NCI-H1417 treated with DMSO at 0.1 percent for 48 hours (cell line): Measurements from ENCODE around the gene SMIM24.
"Not testable (repeated sequence)": the region's sequence is repeated elsewhere in the genome, so short reads cannot be mapped to it uniquely, and the experiment has no call there.

Experiments used
- DNase-seq: peaks from one replicate; lab custom pipeline; 2025; lab: John Stamatoyannopoulos, UW

SMIM24 gene

DNA sequence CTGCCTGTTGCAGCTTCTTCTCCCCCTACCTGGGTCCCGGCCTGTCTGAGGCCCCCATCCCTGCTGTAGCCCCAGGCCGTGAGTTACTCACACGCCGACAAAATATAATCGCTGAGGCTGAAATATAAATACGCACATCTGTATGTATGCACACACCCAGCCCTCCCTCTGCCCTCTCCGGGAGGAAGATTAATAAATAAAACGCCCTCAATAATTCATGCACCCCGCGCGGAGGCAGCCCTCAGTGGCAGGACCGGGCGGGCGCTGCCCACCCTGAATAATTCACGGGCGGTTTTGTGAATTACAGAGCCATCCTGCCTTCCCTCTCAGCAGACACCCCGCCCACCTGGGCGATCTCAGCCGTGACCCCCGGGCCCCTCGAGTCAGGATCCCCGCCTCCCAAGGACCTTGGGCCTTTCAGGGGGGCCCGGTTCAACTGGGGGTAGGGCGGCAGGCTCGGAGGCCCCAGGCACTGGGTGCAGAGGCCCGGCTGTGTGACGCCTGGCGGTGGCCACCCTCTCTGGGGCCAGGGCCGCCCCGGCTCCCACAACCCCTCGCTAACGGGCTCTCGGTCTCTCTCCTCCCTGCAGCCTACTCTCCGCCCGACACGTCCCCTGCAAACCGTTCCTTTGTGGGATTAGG, 24.2 kb downstream of the SMIM24 start:
- DNase-seq = no peak

- DNase-seq = no peak
These were observed 24.9 kb downstream of the SMIM24 start for GRCh38 chr19:3455393-3455955.

DNA sequence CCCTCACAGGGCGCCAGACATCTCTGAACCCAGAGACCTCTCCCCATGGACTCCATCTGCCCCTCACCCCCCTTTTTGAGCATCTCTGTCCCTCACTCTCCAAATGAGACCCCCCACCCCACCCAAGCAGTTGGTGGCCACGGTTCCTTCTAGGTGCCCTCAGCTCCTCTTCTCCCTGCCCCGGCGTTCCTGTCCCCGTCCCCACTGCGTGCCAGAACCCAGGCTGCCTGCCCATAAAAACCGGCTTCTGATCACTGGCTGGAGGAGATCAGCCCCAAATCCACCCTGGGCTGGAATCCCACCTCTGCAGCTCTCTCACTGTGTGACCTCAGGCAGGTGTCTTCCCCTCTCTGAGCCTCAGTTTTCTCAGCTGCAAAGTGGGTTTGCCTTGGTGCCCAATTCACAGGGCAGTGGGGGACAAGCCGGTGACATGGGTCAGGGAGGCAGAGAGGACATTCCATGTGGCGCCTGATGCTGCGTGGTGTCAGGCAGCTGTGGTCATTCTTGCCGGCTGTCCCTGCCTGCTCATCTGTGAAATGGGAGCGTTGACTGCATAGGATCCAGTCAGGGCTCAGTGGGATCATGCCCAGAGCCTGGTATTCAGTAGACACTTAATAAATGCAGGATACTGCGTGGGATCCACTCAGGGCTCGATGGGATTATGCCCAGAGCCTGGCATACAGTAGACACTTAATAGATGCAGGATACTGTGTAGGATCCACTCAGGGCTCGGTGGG, 25.5 kb downstream of the SMIM24 start:
- no peak for DNase-seq

DNA sequence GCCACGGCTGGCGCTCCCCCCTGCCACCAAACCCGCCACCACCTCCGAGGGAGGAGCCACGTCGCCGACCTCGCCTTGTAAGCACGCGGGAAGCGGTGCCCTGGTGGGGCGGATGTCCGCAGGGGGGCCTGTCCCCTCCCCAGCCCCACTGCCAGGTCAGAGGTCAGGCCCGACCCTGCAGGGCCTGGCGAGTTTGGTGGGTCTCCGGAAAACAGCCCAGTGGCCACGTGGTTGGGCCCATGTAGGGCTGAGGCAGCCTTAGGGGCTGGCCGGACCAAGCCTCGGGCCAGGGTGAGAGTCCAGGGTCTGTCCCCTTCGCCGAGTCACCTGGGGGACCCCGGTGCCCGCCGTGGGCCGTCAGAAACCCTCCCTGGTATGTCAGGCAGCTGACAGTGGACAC, 26.5 kb downstream of the SMIM24 start:
- no peak for DNase-seq

DNA sequence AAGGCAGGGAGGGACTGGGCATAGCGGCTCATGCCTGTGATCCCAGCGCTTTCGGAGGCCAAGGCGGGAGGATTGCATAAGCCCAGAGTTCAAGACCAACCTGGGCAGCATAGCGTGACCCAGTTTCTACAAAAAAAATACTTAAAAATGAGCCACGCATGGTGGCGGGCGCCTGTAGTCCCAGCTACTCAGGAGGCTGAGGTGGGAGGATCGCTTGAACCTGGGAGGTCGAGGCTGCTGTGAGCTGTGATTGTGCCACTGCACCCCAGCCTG, 27.4 kb downstream of the SMIM24 start:
- DNase-seq = not testable (repeated sequence)

DNA sequence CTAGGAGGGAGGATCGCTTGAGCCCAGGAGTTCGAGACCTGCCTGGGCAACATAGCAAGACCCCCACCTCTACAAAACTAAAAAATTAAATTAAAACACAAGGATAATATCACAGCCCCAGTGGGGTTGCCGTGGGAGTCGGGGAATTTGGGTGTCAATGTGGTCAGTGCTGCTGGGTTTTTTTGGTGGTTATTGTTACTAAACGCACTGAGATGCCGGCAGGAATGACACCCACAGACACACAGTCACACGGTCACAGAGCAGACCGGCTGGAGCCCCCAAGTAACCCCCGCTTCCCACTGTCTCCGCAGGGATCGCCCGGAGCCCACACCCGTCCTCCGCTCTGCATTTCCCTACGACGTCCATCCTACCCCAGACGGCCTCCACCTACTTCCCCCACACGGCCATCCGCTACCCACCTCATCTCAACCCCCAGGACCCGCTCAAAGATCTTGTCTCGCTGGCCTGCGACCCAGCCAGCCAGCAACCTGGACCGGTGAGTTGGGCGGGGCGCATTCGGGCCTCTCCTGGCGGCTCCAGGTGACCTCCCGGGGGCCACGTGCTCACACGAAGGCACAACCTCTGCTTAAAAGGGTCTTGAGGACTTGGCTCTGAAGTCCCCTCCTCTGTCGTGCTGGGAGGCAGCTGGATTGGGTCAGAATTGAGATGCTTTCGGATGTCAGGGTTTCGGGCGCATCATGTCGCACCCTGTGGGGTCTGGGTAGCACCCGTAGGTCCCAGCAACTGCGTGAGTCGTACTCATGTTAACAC, 28.0 kb downstream of the SMIM24 start:
- DNase-seq = no peak

DNA sequence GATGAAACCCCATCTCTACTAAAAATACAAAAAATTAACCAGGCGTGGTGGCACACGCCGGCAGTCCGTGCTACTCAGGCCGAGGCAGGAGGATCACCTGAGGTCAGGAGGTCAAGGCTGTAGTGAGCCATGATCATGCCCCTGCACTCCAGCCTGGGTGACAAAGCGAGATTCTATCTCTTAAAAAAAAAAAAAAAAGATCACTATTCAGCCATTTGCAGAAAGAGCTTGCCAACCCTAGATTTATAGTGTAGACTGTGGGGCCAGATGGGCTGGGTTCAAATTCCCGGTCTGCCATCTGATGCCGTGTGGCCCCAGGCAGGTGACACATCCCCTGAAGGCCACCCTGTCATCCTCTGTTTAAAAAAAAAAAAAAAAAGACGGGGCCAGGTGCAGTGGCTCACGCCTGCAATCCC, 28.9 kb downstream of the SMIM24 start:
- no peak for DNase-seq

GRCh38 chr19:3450796-3451411, 29.4 kb downstream of the SMIM24 start:
- DNase-seq = no peak

- no peak for DNase-seq
These were observed 31.6 kb downstream of the SMIM24 start for GRCh38 chr19:3448616-3449334.

- DNase-seq = not testable (repeated sequence)
These were observed 33.7 kb downstream of the SMIM24 start for GRCh38 chr19:3446657-3447056.

GRCh38 chr19:3444695-3445234, 35.6 kb downstream of the SMIM24 start:
- no peak for DNase-seq

DNA sequence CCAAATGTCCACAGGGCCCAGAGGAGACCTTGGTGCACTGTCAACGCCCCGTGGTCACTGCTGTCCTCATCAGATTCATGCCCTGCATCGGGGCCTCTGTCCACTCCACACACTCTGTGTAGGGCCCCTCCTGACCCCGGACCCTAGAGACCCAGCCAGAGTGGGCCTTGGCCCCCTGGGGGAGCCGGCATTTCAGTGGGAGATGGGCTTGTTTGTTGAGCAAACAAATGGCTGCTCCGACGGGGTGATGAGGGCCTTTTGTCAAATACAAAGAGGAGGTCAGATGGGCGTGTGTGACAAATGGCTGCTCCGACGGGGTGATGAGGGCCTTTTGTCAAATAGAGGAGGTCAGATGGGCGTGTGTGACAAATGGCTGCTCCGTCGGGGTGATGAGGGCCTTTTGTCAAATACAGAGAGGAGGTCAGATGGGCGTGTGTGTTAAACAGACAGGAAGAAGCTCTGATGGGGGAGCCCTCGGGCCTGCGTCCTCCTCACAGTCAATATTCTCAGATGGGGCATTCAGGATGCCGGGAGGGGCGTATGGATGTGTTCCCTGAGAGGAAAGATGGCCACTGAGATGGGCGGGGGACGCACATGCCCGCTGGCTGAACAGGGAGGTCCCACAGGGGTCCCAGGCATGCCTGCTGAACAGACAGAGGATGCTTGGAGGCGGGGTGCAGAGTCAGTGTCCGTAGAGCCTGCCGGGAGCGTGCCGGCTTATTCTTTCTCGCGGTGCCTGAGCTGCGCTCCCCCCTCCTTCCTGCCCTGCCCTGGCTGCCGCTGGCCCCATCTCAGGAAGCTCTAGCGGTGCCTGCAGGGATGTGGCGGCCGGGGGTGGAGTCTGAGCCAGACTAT, 36.3 kb downstream of the SMIM24 start:
- no peak for DNase-seq

DNA sequence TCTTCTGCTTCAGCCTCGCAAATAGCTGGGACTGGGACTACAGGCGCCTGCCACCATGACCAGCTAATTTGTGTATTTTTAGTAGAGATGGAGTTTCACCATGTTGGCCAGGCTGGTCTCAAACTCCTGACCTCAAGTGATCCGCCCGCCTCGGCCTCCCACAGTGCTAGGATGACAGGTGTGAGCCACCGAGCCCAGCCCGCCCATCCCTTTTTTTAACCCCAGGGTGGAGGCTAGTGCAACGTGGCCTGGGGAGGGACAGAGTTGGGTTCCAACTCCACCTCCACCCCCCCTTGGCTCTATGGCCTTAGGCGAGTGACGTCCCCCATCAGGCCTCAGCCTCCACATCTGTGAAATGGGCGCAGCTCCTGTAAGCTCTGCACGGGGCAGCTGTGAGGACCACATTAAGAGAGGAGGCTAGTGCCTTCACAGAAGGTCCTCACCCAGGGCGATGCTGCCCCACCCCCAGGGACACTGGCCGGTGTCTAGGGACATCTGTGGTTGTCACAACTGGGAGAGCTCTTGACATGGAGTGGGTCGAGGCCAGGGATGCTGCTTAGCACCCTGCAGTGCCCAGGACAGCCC, 37.7 kb downstream of the SMIM24 start:
- DNase-seq = no peak

DNA sequence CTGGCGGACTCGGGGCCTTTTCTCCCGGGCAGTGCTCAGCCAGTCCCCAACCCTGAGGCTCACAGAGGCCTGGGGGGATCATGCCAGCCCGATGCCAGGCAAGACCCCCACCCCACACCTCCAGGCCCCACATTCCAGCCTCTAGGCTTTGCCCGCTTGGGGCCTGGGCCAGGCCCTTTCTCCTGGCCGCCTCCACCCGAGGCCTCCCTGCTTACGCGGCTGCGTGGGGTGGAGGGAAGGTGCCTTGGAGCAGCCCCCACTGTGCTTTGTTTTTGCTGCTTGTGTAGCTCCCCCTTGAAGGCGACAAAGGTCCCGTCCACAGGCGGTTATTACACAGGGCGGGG, 38.4 kb downstream of the SMIM24 start:
- DNase-seq = no peak

DNA sequence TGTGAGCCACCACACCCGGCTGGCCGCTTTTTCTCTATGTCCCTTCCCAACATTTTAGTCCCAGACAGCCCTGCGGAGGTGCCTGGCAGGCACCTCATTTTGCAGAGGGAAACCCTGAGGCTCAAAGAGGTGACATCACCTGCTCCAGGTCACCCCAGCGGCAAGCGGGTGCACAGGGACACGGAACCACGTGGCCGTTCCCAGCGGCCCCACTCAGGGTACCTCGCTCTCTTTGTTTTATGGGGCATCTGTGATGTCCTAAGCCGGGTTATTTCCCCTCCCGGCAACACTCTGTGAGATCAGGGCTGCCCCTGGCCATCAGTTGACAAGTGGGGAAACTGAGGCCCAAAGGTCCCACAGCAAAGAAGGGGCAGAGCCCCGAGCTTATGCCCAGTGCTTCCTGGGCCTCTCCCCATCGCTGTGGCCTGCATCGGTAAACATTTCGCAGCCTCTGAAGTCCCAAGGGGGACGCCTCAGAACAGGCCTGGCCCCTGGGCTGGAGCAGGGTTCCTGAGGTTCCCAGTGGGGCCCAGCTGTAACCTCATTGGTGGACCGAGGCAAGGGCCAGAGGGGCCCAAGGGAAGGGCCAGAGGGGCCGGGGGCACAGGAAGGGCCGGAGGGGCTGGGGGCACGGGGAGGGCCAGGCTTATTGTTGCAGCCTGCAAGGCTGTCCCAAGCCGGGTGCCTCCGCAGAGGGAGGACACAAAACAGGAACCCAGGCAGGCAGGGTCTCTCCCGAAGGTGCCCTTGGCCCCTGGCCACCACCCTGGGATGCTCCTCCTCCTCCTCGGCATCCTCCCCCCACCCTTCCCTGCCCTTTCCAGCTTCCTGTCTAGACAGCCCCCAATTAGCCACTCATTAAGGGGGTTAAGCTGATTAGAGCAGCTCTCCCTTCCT, 39.0 kb downstream of the SMIM24 start:
- no peak for DNase-seq

DNA sequence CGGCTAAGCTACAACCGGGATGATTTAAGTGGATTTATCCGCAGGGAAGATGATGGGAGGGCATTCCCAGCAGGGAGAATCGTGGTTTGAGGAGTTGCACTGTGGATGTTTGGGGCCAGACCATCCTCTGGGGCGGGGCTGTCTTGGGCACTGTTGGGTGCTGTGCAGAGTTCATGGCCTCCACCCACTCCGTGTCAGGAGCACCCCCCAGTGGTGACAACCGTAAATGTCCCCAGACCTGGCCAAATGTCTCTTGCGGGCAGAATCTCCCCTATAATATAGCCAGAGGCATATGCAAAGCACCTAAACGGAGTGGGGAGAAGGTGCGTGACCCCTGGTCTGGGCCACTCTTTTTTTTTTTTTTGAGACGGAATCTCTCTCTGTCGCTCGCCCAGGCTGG, 40.2 kb downstream of the SMIM24 start:
- DNase-seq = no peak

GRCh38 chr19:3434630-3435553, 45.4 kb downstream of the SMIM24 start:
- peak; percentile 85 for DNase-seq
